IMR-90 (cell line): ENCODE results near the gene LRRFIP1. TPM values are rescaled to one million over a fixed set of nuclear protein-coding genes. Genes with fewer than 3 reads are reported as not detected.

Experiments
- ATAC-seq: fragments of 200-7000 bp; cut with Tn5 transposase; 2 replicates; pipeline ENCODE4 v1.9.1; 2020; ENCODE audit warnings: low read depth, mild to moderate bottlenecking, moderate library complexity
- BruUV-seq: library from RNA; stranded (reverse); fragments of 400-500 nt; replicated peaks from 2 replicates; lab custom pipeline; 2021; lab: Mats Ljungman, UMichigan
- CTCF ChIA-PET: fragments of 300-600 bp; formaldehyde crosslinking; extraction: SDS; loops from one replicate; lab custom pipeline; 2021; ENCODE audit warnings: antibody characterized with exemption; lab: Yijun Ruan, JAX
- POLR2A ChIA-PET: fragments of 300-600 bp; sonication (Branson Sonifier 250); formaldehyde crosslinking; loops from one replicate; lab custom pipeline; 2022; ENCODE audit warnings: antibody characterized with exemption; ENCODE audit not compliant: unreplicated experiment; lab: Charles Lee
- DNase-seq: peaks from one replicate; pipeline ENCODE4 v3.0.0; 2013
- H2AFZ ChIP-seq: replicated peaks from 2 replicates; pipeline ENCODE3; 2013; ENCODE audit warnings: low read length, mild to moderate bottlenecking; ENCODE audit not compliant: poor library complexity
- H2AK5ac ChIP-seq: 2 replicates; pipeline ENCODE4 v1.6.1; 2013; ENCODE audit warnings: low read depth, low read length, inconsistent platforms
- H2AK9ac ChIP-seq: replicated peaks from 2 replicates; pipeline ENCODE3; 2013; ENCODE audit warnings: mild to moderate bottlenecking, low read depth, low read length, moderate library complexity; ENCODE audit not compliant: poor library complexity
- H2BK120ac ChIP-seq: 2 replicates; pipeline ENCODE4 v1.6.1; 2013; ENCODE audit warnings: low read depth, low read length, inconsistent platforms
- H2BK15ac ChIP-seq: 3 replicates; pipeline ENCODE4 v1.6.1; 2013; ENCODE audit warnings: low read depth, low read length, inconsistent platforms
- H2BK20ac ChIP-seq: 2 replicates; pipeline ENCODE4 v1.6.1; 2013; ENCODE audit warnings: low read depth, mild to moderate bottlenecking, inconsistent platforms, low read length, moderate library complexity
- H2BK5ac ChIP-seq: 2 replicates; pipeline ENCODE4 v1.6.1; 2013; ENCODE audit warnings: mild to moderate bottlenecking, low read depth, low read length, inconsistent platforms; ENCODE audit not compliant: poor library complexity, severe bottlenecking
- H3K14ac ChIP-seq: replicated peaks from 2 replicates; pipeline ENCODE4 v1.6.1; 2013; ENCODE audit warnings: low read depth, low read length, inconsistent platforms
- H3K18ac ChIP-seq: 2 replicates; pipeline ENCODE4 v1.6.1; 2013; ENCODE audit warnings: low read depth, low read length, control low read depth
- H3K23ac ChIP-seq: 2 replicates; pipeline ENCODE4 v1.6.1; 2013; ENCODE audit warnings: low read depth, low read length, inconsistent platforms
- H3K27ac ChIP-seq: 2 replicates; pipeline ENCODE4 v1.5.1; 2013; ENCODE audit warnings: mild to moderate bottlenecking, control low read depth, low read length; ENCODE audit not compliant: insufficient read depth
- H3K27me3 ChIP-seq: 2 replicates; pipeline ENCODE4 v1.6.1; 2013; ENCODE audit warnings: low read length; ENCODE audit not compliant: control insufficient read depth, insufficient read depth
- H3K36me3 ChIP-seq: 2 replicates; pipeline ENCODE4 v1.6.1; 2013; ENCODE audit warnings: low read length, mixed read lengths; ENCODE audit not compliant: control insufficient read depth, insufficient read depth
- H3K4ac ChIP-seq: 2 replicates; pipeline ENCODE4 v1.6.1; 2013; ENCODE audit warnings: low read depth, low read length, inconsistent platforms
- H3K4me1 ChIP-seq: 2 replicates; pipeline ENCODE4 v1.6.1; 2013; ENCODE audit warnings: low read length, mixed read lengths; ENCODE audit not compliant: control insufficient read depth, insufficient read depth
- H3K4me2 ChIP-seq: 2 replicates; pipeline ENCODE4 v1.6.1; 2013; ENCODE audit warnings: low read depth, mild to moderate bottlenecking, control low read depth, low read length, moderate library complexity
- H3K4me3 ChIP-seq: 2 replicates; pipeline ENCODE4 v1.5.1; 2013; ENCODE audit warnings: low read depth, mild to moderate bottlenecking, control low read depth, low read length, moderate library complexity; ENCODE audit not compliant: insufficient read depth
- H3K56ac ChIP-seq: 2 replicates; pipeline ENCODE4 v1.6.1; 2013; ENCODE audit warnings: low read length, inconsistent platforms; ENCODE audit not compliant: insufficient read depth; ENCODE audit errors: extremely low read depth
- H3K79me1 ChIP-seq, 2 experiments: 2 replicates each; pipeline ENCODE4 v1.6.1; 2013; ENCODE audit warnings: low read length in 2 of 2, inconsistent platforms in 1 of 2, low read depth in 1 of 2
- H3K9ac ChIP-seq: 2 replicates; pipeline ENCODE4 v1.6.1; 2013; ENCODE audit warnings: low read depth, low read length, control low read depth
- H3K9me1 ChIP-seq: 2 replicates; pipeline ENCODE4 v1.6.1; 2013; ENCODE audit warnings: low read length, inconsistent platforms; ENCODE audit not compliant: insufficient read depth
- H3K9me3 ChIP-seq: 2 replicates; pipeline ENCODE4 v1.6.1; 2013; ENCODE audit warnings: low read length; ENCODE audit not compliant: control insufficient read depth, insufficient read depth
- H4K20me1 ChIP-seq: 2 replicates; pipeline ENCODE4 v1.6.1; 2013; ENCODE audit warnings: low read length, inconsistent platforms; ENCODE audit not compliant: insufficient read depth
- H4K5ac ChIP-seq: 2 replicates; pipeline ENCODE4 v1.6.1; 2013; ENCODE audit warnings: mild to moderate bottlenecking, low read depth, low read length, control low read depth
- H4K8ac ChIP-seq, 2 experiments: 2 replicates each; pipeline ENCODE4 v1.6.1; 2013; ENCODE audit warnings: low read depth in 2 of 2, low read length in 2 of 2, control low read depth in 1 of 2, inconsistent platforms in 1 of 2
- H4K91ac ChIP-seq: 2 replicates; pipeline ENCODE4 v1.6.1; 2013; ENCODE audit warnings: low read depth, low read length, inconsistent platforms; ENCODE audit not compliant: insufficient read depth
- CEBPB ChIP-seq: IDR thresholded peaks from 2 replicates; pipeline ENCODE4 v1.6.1; 2012; ENCODE audit warnings: low read depth, low read length, improper control_type of control experiment
- CTCF ChIP-seq: conservative IDR thresholded peaks from 2 replicates; pipeline ENCODE4 v1.5.1; 2012; ENCODE audit warnings: mild to moderate bottlenecking, low read depth, low read length, improper control_type of control experiment
- WGBS, 2 experiments: methylation state at CpG; one replicate each; pipeline versions ENCODE4 v1.1.5 to v1.1.7; 2013; ENCODE audit warnings: missing lambda C conversion rate in 2 of 2; ENCODE audit not compliant: insufficient read length in 1 of 2; ENCODE audit errors: extremely low coverage in 2 of 2; 5-methylcytosine and 5-hydroxymethylcytosine counted together
- dilution Hi-C: fragments of 300-500 bp; cut with HindIII; formaldehyde crosslinking; loops from one replicate; pipeline ENCODE4 v1.14.3; 2018; ENCODE audit warnings: low sequenced_read_pairs; ENCODE audit not compliant: unreplicated experiment
- in situ Hi-C: fragments of 300-500 bp; cut with MboI; formaldehyde crosslinking; loops from 3 replicates; pipeline ENCODE4 v1.14.3; 2019; ENCODE audit warnings: low sequenced_read_pairs, inconsistent platforms, mixed read lengths
- intact Hi-C: fragments of 100-400 bp; cut with micrococcal nuclease; formaldehyde crosslinking; loops from 2 replicates; pipeline ENCODE4 v1.10.0; 2022
- polyA plus RNA-seq, 3 experiments: library from polyadenylated mRNA; depleted of rRNA; stranded (reverse); fragments of >200 nt; gene quantifications; 2 replicates each; pipeline ENCODE4 v1.2.3, GENCODE V29; 2012; ENCODE audit warnings: low replicate concordance in 1 of 3
- total RNA-seq: library from RNA; depleted of rRNA; stranded (reverse); fragments of >200 nt; gene quantifications from 2 replicates; pipeline ENCODE4 v1.2.3, GENCODE V29; 2012

Gene LRRFIP1
- total and polyA plus RNA-seq, 2 of the 4 experiments (the other 2 are of a cell fraction) = 52.2 to 54.4 TPM

GRCh38 chr2:237614151-237614720, 13.2 kb upstream of the LRRFIP1 start:
- peak; percentile 87 for TF ChIP-seq CEBPB
- no peak for TF ChIP-seq CTCF
- Histone ChIP-seq H3K9ac (no peak overlapping the region), H3K27ac (no peak overlapping the region), H3K18ac (no peak overlapping the region), H4K5ac (no peak overlapping the region; the same call in 1 of the 2 replicates), H3K9me1 (peaks cover 34% of the 10 kb centered on the region), H3K23ac (peak overlapping the region; percentile 43; the same call in 1 of the 2 replicates), H2AFZ (peak overlapping the region; percentile 55), H3K56ac (peak overlapping the region; percentile 0; the same call in 1 of the 2 replicates), H3K4me2 (no peak overlapping the region), H3K79me1 (peaks cover 0 to 14% of the 10 kb centered on the region in 2 experiments; a peak in 2 of 4 replicates), H3K36me3 (no peaks in the 10 kb centered on the region), H2BK15ac (peak overlapping the region; percentile 79; the same call in 1 of the 3 replicates), H3K4me1 (peaks cover 30% of the 10 kb centered on the region), H2AK9ac (peak overlapping the region; percentile 33), H3K9me3 (no peaks in the 10 kb centered on the region), H4K91ac (peak overlapping the region; percentile 12; the same call in 1 of the 2 replicates), H2BK20ac (peak overlapping the region; percentile 74; the same call in 1 of the 2 replicates), H2AK5ac (peak overlapping the region; percentile 90; the same call in 1 of the 2 replicates), H3K27me3 (no peaks in the 10 kb centered on the region), H3K14ac (peak overlapping the region; percentile 5), H4K20me1 (no peaks in the 10 kb centered on the region), H3K4me3 (no peak overlapping the region), H2BK120ac (peak overlapping the region; percentile 91; the same call in 1 of the 2 replicates), H4K8ac (peak overlapping the region; percentile 37 to 67; a peak in 2 of 4 replicates), H3K4ac (peak overlapping the region; percentile 92), H2BK5ac (peak overlapping the region; percentile 29)
- in situ Hi-C loops = no loop called here
- dilution Hi-C loops = no loop called here
- DNase-seq (peak; percentile 52), ATAC-seq (no peak; the same call in none of the 2 replicates)
- ChIA-PET CTCF (no interaction called here), POLR2A (no interaction called here)
- WGBS, 2 experiments = 90% methylated on average over 5 of the region's 9 CpGs; no CpG with 5 or more reads in 1 of the 2 experiments
- intact Hi-C loops = no loop called here
- BruUV-seq = no TSS peak
